Activated CD4-positive, CD25-positive, alpha-beta regulatory T cell treated with anti-CD3 and anti-CD28 coated beads, Interleukin-2, amount 50 U/mL, for 72 hours (primary cell): ENCODE measurements around the gene SMC6.

Experiments used
- DNase-seq: peaks from one replicate; pipeline ENCODE4 v3.0.0; 2021

SMC6 gene

GRCh38 chr2:17644997-17645720 lies 108.5 kb downstream of the SMC6 start:
- no peak for DNase-seq

- no peak for DNase-seq
These were observed 110.5 kb downstream of the SMC6 start for GRCh38 chr2:17643031-17643615.

- DNase-seq = no peak
These were observed 113.2 kb downstream of the SMC6 start for GRCh38 chr2:17640406-17640805.

GRCh38 chr2:17638196-17638743 lies 115.3 kb downstream of the SMC6 start:
- no peak for DNase-seq

- DNase-seq = no peak
These were observed 116.3 kb downstream of the SMC6 start for GRCh38 chr2:17637131-17637906.

GRCh38 chr2:17636257-17636656 lies 117.4 kb downstream of the SMC6 start:
- DNase-seq = no peak

- DNase-seq = no peak
These were observed 118.6 kb downstream of the SMC6 start for GRCh38 chr2:17634997-17635396.

GRCh38 chr2:17630089-17630488 lies 123.5 kb downstream of the SMC6 start:
- no peak for DNase-seq

- no peak for DNase-seq
These were observed 125.0 kb downstream of the SMC6 start for GRCh38 chr2:17628349-17629261.

- DNase-seq = no peak
These were observed 126.2 kb downstream of the SMC6 start for GRCh38 chr2:17627434-17627833.

GRCh38 chr2:17626986-17627385 lies 126.6 kb downstream of the SMC6 start:
- DNase-seq = no peak

GRCh38 chr2:17625446-17625845 lies 128.2 kb downstream of the SMC6 start:
- no peak for DNase-seq

- DNase-seq = no peak
These were observed 131.8 kb downstream of the SMC6 start for GRCh38 chr2:17621781-17622180.

- DNase-seq = no peak
These were observed 132.8 kb downstream of the SMC6 start for GRCh38 chr2:17620841-17621240.

- no peak for DNase-seq
These were observed 133.3 kb downstream of the SMC6 start for GRCh38 chr2:17620280-17620679.

GRCh38 chr2:17617955-17618354 lies 135.7 kb downstream of the SMC6 start:
- no peak for DNase-seq

- DNase-seq = no peak
These were observed 136.1 kb downstream of the SMC6 start for GRCh38 chr2:17617516-17617915.

GRCh38 chr2:17616405-17616804 lies 137.2 kb downstream of the SMC6 start:
- DNase-seq = no peak

- no peak for DNase-seq
These were observed 137.8 kb downstream of the SMC6 start for GRCh38 chr2:17615728-17616351.

- no peak for DNase-seq
These were observed 138.5 kb downstream of the SMC6 start for GRCh38 chr2:17615147-17615546.

GRCh38 chr2:17614174-17614930 lies 139.3 kb downstream of the SMC6 start:
- no peak for DNase-seq
